SK-N-DZ (cell line): Measurements from ENCODE around the gene ITGA11. TPM values are rescaled to one million over a fixed set of nuclear protein-coding genes. Genes with fewer than 3 reads are reported as not detected.

Experiments used
- DNase-seq: peaks from one replicate; pipeline ENCODE4 v3.0.0-alpha.2; 2015; ENCODE audit warnings: low spot score
- polyA plus RNA-seq, 2 experiments: library from polyadenylated mRNA; depleted of rRNA; stranded (reverse); fragments of >200 nt; gene quantifications; 2 replicates each; pipeline ENCODE4 v1.2.3, GENCODE V29; 2014

The ITGA11 gene, protein sequence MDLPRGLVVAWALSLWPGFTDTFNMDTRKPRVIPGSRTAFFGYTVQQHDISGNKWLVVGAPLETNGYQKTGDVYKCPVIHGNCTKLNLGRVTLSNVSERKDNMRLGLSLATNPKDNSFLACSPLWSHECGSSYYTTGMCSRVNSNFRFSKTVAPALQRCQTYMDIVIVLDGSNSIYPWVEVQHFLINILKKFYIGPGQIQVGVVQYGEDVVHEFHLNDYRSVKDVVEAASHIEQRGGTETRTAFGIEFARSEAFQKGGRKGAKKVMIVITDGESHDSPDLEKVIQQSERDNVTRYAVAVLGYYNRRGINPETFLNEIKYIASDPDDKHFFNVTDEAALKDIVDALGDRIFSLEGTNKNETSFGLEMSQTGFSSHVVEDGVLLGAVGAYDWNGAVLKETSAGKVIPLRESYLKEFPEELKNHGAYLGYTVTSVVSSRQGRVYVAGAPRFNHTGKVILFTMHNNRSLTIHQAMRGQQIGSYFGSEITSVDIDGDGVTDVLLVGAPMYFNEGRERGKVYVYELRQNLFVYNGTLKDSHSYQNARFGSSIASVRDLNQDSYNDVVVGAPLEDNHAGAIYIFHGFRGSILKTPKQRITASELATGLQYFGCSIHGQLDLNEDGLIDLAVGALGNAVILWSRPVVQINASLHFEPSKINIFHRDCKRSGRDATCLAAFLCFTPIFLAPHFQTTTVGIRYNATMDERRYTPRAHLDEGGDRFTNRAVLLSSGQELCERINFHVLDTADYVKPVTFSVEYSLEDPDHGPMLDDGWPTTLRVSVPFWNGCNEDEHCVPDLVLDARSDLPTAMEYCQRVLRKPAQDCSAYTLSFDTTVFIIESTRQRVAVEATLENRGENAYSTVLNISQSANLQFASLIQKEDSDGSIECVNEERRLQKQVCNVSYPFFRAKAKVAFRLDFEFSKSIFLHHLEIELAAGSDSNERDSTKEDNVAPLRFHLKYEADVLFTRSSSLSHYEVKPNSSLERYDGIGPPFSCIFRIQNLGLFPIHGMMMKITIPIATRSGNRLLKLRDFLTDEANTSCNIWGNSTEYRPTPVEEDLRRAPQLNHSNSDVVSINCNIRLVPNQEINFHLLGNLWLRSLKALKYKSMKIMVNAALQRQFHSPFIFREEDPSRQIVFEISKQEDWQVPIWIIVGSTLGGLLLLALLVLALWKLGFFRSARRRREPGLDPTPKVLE
- polyA plus RNA-seq (2014; cell fraction: cytosol; rRNA removed), result 0.48 and 0.77 TPM in 2 replicates
- polyA plus RNA-seq (2014; cell fraction: nucleus; rRNA removed), result 0.21 and 0.76 TPM in 2 replicates

DNA sequence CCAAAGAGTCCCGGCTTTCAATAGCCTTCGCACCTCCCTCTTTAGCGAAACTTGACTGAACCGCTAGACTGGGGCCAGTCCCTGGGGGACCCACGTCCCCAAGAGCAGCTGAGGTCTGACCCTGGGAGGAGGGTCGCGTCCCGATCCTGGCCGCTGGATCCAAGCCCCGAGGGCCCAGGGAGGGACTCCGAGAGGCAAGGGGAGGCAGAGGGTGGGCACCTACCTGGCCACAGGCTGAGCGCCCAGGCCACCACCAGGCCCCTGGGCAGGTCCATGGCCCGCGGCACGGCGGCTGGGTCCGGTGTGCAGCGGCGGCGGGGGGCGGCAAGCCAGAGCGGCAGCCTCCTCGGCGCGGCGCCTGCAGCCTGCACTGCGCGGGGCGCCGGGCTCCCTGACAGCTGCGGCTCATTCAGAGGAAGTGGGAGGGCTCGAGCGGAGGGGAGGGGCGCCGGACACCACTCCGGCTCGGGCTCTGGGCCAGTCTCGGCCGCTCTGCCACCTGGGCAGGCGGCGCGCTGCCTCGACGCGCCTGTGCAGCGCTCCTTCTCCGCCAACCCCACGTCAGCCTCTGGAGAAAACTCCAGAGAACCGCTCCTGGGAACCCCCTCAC lies at the start of gene ITGA11:
Gene ITGA11, minus strand, starts transcription at position 372 of the 610 bp plus-strand sequence. Its CDS starts 97 bp downstream, at position 275.
- DNase-seq, result peak; percentile 24

DNA sequence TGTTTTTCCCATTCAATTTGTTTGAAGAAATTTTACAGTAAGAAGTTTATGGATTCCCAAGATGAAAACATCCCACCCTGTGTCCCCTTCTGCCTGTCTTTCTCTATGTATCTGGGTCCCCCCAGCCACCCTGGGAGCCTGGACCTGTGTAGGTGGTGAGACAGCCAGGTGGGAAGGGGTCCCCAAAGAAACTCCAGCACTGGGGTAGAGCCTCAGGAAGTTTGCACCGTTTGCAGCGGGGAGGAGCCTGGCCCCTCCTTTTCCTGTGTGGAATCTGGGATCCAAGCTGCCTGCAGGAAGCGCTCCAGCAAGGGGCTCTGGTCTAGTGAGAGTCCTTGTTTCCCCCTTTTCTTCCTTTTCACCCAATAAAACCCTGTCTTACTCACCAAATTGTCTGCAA lies 49.4 kb upstream of the ITGA11 start:
- DNase-seq, result no peak

DNA sequence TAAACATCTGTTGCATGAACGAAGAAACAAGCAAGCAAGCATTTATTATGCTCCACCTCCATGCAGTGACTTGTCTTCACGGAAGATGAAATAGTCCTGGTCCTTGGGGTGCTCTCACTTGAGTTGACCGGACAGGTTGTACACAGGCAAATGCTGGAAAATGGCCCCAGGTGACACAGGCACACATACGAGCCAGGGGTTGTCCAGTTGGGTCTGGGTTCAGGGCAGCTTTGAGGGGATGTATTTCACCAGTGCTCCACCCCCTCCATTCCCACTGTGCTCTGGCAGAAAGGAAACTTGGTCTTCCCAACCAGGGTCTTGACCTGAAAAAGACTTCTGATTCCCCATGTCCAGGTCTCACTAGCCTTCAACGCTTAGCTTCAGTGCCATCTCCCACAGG lies 48.3 kb upstream of the ITGA11 start:
- DNase-seq, result no peak

DNA sequence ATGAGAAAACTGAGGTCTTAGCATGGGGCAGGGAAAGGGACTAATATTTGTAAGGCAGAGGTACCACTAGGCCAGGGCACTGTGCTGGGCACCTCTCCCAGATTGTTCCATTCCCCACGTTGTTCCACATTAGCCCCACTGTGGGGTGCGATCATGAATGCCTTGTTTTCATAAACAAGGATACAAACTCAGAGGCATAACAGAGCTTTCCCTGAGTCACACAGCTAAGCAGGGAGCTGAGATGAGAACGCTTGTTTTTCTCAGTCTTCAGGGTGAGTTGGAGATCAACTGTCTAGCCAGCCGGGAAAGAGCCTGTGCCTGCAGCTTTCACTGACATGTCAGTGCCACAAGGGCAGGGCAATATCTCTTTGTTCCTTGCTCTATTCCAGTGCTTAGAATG lies 47.9 kb upstream of the ITGA11 start:
- DNase-seq, result no peak

DNA sequence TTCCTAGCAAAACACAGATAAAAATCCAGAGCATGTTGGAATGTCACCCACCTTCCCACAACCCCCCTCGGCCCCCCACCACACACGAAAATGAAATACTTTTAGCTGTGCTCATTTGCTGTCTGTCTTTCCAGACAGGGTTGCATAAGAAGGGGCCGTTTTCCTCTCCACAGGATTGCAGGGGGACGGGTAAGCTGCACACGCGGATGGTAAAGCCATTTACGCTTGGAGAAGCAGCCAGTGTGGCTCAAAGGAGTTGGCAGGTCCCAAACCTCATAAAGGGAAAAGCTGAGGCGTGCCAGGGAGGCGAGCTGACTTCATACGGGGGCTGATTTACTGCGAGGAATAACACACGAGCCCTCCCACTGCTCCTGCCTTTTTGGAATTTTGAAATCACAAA lies 47.4 kb upstream of the ITGA11 start:
- DNase-seq, result no peak

DNA sequence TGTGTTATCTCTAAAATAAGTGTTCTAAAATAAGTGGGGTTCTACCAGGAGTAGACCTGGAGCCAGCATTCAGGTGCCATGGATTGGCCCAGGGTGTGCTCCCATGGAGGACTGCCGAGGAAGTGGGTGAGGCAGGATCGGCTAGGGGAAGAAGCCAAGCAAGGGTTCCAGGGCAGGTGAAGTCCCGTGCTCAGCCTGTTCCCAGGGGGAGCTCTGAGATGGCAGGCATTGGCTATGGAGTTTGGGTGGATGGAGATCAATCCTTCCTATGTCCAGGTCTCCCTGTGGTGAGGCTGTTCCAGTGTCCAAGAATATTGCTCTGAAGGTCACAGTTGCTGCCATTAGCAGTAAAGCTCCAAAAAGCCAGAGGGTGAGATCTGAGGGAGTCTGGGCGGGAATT lies 46.9 kb upstream of the ITGA11 start:
- DNase-seq, result no peak

DNA sequence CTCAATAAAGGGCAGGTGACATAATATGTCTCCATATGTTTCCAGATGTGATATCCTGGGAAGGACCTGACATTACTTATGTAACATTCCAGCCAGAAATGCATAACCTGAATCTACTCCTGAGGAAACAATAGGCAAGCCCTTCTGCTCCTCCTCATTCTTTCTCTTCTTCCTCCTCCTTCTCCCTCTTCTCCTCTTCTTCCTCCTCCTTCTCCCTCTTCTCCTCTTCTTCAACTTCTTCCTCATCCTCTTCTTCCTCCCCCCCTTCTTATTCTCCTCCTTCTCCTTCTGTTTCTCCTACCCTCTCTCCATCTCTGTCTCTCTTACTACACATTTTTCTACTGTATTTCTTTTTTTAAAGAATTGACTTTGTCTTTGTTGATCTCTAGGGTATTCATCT lies 43.5 kb upstream of the ITGA11 start:
- no peak for DNase-seq

DNA sequence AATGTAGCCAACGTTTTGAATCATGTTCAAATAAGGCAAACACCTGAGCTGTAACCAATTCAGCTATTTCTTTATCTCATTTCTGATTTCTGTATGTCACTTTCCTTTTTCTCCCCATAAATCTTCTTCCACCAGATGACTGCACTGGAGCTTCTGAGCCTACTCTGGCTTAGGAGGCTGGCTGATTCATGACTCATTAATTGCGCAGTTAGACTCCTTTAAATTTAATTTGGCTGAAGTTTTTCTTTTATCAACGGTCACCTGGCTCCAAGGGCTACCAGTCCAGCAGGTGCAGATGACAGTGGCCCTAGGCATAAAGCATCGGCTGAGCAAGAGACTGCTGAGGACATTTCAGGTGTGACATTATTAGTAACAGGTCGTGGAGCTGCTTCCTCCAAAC lies 39.6 kb upstream of the ITGA11 start:
- DNase-seq, result peak; percentile 45

DNA sequence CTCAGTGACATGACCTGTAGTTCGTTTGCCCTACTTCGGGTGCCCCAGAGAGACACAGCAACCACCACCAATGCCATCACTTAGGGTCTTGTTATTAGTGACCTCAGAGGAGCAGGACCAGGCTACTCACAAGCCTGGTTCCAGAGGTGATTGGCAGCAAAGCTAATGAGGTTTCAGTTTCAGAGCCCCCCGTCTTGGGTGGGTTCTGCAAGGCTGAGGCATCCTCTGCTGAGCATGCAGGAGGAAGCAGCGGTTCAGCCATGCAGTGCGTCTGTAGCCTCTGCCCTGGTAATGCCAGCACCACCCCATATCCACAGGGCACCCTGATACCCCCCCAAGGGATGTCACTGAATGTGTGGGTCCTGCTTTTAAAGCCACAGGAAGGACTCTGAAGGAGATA lies 39.0 kb upstream of the ITGA11 start:
- no peak for DNase-seq

DNA sequence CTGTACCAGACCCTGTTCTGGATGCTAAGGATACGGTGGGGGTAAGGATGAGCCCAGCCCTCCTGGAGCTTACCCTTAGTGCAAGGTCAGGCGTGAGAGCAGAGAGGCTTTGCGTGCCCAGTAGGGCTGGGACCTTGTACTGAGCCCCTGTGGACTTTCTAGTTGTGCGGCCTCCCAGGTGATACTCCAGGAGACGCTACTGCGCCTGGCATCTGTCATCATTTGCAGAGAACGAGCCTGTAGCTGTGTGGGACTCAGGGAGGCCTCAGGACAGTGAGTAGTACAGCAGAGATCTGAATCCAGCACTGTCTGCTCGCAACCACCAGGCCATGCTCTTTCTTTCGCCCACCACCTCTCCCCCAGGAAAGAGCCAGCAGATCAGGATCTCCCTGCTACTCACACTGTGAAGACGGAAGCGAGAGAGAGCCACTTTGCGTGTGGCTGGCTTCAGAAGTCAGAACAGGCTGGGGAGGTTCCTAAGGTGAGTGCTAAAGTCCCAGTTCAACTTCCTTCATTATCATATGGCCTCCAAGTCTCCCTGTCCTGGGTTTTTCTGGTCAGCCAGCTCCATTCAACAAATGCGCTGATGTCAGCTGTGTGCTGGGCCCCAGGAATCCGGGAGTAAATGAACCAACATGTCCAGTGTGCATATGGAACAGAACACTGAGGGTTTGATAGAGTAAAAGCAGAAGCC lies 38.2 kb upstream of the ITGA11 start:
- DNase-seq, result peak; percentile 5

DNA sequence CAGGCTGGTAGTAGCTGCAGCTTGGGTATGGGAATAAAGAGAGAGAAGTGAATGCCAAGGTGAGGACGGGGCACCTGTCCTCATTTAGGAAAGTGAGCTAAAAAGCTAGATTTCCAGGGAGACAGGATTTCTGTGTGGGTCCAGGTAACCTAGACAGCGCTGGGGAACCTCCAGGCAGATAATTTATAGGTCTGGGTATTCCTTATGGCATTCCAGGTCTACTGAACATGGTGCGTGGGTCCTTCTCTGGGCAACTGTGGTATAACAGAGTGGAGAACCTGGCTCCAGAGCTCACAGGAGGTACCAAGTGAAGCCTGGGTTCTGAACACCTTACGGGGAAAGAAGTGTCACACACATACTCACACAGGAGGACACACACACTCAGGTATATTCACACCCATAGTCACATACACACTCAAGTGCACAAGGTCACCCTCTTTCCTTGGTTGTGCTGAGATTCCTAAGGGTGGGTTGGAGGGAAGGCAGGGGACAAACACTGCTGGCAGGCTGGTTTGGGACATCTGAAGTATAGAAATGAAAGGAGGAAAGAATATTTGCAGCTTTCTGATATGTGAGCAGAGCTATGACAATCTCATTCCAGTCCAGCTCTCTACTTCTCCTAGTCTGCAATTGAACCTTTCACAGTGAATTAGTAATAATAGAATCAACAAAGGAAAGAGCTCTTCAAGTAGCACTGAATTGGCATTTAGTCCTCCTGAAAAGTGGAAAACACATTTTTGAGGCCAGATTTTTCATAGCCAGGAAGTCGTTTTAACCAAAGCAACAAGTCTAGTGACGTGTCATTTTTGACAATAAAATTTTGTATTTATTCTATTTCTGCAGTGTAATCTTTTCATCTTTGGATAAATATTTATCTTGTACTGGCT lies 37.4 kb upstream of the ITGA11 start:
- no peak for DNase-seq

DNA sequence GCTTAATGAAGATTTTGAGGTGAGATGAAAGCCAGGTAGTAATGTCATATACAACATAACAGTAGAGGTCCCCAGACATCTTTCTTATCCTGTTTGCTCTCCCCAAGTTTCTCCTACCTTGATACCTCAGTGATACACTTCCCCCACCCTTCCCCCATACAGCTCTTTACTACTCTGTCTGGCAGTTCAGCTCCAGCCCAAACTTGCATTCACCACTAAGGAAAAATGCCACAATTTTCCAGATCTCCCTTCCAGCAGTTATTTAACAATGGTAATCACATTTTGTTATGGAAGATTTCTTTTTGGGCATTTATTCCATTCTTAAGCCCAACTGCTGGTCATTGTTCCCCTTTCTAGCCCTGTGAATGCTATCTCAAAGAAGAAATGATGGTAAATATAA lies 34.9 kb upstream of the ITGA11 start:
- no peak for DNase-seq

DNA sequence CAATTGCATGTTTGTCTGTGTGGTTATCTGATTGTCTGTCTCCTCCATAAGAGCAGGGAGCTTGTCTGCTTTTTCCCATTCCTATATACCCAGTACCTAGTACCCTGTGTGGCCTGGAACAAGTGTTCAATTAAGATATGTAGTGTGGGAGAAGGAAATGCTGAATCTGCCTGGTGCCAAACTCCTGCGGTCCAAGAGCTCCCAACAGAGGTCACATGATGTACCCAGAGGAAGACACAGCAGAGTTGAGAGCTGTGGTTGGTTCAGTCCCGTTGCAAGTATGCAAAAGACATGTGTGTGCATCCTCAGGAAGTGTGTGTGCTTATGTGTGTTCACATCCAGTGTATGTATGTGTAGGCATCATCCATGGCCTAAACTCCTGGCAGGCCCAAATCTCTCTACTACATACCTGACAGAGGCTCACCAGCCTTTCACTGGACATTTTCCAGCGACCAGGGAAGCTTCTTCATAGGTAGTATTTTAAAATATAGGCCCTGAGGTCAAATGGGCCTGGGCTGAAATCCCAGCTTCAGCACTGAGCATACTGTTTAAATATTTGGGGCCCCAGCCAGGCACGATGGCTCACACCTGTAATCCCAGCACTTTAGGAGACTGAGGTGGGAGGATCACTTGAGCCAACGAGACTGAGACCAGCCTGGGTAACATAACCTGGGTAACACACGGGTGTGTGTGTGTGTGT lies 34.0 kb upstream of the ITGA11 start:
- DNase-seq, result no peak

DNA sequence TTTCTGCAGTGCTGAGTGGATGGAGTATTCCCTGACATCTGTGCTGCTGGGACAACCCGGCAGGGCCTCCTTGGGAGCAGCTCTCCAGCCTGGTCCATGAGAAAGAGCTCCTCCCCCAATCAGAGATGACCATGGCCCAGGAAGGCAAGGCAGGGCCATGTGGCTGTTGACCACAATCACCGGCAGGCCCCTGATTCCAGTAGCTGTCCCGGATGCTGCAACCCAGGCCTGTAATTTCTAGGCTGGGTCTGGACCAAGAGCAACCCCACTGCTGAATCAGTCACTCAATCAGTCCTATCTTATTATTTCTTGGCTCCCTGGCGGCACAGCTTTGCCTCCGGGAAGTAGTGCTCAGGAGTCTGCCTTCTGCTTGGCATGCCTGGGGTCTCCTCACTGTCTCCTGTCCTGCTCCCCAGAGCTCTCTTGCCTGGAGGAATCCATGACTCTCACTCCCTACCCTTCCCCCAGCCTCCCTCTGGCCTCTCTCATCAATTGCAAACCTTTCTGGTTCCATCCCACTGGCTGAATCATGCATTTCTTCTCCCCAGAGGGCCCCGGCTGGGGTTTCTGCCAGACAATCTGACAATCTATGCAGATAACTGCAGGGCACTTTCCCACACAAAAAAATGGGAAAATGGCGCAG lies 32.6 kb upstream of the ITGA11 start:
- no peak for DNase-seq

DNA sequence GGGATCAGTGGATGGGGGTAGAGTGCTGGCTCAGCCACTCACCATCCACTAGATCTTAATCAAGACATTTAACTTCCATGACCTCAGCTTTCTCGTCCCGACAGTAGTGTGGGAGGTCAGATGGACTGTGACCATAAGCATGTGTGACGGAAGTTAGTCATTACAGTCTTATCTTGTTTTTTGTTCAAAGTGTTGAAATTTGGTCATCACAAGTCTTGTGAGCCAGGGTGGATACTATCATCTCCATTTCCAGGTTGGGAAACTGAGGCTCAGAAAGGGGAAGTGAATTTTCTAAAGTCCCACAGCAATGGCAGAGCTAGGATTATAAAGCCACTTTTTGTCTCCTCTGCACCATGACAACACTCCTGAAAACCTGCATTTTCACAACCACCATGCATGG lies 32.0 kb upstream of the ITGA11 start:
- no peak for DNase-seq

DNA sequence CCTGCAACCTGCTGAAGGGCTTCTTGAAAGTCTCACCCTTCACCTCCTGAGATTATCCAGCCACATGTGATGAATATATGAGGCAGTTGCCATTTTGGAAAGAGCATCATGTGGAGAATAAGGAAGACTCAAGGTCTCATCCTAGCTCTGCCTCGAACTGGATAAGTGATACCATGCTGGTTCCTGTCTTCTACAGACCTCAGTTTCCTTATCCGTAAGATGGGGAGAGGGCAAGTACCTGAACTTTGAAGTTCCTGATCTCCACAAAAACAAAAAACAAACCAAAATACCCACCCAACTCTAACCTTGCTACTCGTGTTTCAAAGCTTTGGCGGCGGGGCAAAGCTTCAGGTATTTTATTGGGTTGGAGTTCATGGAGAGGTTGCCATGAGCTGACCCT lies 31.5 kb upstream of the ITGA11 start:
- DNase-seq, result no peak

DNA sequence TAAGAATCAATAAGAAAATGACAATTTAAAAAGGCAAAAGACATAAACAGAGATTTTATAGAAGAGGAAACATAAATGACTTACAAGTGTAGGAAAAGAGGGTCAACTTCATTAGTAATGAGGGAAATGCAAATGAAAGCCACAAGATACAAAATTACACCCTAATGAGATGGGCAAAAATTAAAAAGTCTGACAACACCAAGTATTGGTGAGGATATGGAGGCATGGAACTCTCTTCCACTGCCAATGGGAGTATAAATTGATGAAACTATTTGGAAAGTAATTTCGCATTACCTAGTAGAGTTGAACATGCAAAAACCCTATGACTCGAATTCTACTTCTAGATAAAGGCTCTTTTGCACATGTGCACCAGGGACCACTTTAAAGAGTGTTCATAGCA lies 28.2 kb upstream of the ITGA11 start:
- no peak for DNase-seq

DNA sequence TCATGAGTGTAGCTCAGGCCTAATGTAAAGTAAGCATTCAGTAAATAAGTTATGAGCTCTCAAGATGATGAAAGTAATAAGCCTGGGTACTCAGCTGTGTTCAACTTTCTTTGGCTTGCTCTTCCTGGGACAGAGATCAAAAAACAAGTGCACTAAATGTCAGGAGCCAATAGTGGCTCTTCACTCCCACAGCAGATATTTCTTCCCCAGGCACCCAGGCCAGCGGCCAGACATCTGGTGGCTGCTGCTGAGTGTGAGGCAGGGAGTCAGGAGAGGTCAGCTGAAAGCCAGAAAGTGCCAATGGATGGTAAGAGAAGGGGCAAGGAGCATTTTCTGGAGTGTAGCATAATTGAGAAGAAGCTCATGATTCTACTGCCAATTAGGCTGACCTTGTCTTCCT lies 18.2 kb upstream of the ITGA11 start:
- no peak for DNase-seq

DNA sequence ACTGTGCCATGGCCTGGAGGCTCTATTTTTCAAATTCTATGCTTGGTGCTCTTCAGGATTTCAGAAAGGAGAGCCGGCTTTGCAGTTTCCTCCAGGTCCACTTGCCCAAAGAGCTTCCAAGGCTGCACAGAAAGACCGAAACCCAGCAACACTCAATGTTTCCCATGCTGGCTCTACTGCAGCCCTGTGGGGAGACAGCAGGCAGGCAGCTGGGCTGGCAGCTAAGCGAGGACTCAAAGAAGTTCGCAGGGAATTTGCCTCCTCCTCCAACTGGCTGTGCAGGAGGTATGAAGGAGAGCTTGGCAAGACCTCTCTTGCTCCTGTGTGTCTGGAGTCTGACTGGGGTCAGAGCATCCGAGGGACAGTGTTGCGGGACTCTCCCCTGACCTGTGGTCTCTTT lies 17.4 kb upstream of the ITGA11 start:
- DNase-seq, result no peak
